NCI-H526 treated with DMSO at 0.1 percent for 48 hours (cell line): ENCODE measurements around the gene LIPI.
"Not testable (repeated sequence)": the region's sequence is repeated elsewhere in the genome, so short reads cannot be mapped to it uniquely, and the experiment has no call there.

ENCODE experiments used
- DNase-seq: peaks from one replicate; lab custom pipeline; 2025; lab: John Stamatoyannopoulos, UW

LIPI gene

DNA sequence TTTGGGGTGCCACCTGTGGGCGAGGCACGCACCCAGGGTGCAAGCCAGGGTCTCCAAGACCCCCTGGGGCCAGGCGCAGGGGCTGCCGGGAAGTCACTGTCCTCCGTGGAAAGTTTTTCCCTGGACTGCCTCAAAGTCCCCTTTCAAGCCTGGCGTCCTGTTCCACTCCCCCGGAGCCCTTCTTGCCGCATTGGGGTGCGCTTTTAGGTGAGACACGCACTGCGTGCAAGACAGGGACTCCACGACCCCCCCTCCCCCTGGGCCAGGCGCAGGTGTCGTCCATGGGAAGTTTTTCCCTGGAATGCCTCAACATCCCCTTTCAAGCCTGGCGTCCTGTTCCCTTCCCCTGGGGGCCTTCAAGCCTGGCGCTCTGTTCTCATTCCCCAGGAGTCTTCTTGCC lies 137.1 kb downstream of the LIPI start:
- DNase-seq: no peak

DNA sequence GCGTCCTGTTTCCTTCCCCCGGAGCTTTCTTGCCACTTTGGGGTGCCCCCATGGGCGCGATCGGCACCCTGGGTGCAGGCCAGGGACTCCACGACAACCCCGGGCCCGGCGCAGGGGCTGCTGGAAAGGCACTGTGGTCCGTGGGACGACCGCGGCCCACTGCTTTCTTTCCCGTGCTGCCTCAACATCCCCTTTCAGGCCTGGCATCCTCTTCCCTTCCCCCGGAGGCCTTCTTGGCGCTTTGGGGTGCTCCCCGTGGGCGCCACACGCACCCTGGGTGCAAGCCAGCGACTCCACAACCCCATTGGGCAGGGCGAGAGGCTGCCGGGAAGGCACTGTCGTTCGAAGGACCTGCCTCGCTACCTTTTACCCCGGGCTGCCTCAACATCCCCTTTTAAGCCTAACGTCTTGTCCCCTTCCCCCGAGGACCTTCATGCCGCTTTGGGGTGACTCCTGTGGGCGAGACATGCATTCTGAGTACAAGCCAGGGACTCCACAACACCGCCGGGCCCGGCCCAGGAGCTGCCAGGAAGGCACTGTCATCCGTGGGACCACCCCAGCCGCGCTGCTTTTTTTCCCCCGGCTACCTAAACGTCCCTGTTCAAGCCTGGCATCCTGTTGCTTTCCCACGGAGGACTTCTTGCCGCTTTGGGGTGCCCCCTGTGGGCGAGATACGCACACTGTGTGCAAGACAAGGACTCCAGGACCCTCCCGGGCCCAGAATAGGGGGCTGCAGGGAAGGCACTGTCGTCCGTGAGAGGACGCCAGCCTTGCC lies 137.8 kb downstream of the LIPI start:
- no peak for DNase-seq

DNA sequence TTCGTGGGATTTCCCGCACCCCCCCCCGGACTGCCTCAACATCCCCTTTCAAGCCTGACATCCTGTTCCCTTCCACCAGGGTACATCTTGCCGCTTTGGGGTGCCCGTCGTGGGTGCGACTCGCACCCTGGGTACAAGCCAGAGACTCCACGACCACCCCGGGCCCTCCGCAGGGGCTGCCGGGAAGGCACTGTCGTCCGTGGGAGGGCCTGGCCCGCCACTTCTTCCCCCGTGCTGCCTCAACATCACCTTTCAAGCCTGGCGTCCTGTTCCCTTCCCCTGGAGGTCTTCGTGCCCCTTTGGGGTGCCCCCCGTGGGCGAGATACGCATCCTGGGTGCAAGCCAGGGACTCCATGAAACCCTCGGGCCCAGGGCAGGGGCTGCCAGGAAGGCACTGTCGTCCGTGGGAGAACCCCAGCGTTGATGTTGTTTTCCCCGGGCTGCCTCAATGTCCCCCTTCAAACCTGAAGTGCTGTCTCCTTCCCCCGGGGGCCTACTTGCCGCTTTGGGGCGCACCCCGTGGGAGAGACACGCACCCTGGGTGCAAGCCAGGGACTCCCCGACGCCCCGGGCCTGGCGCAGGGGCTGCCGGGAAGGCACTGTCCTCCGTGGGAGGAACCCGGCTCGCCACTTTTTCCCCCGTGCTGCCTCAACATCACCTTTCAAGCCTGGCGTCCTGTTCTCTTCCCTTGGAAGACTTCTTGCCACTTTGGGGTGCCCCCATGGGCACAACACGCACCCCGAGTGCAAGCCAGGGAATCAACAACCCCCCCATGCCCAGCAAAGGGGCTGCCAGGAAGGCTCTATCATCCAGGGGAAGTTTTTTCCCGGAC lies 138.6 kb downstream of the LIPI start:
- no peak for DNase-seq

DNA sequence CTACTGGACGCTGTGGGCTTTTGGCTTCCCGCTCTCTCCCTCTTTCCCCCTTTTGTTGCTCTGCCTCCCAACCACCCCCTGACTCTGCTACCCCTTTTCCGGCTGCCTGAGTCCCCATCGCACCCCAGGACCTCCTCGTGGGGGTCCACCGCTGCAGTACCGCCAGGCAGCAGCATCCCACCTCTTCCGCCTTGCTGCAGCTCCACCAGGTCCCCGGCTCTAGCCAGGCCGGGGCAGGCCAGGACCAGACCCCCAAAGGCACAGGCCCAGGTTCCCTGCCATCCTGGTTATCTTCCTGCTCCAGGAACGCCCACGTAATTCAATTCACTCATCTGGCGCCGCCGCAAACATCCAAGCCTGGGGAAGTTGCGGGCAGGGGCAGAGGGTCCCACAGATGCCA lies 139.8 kb downstream of the LIPI start:
- no peak for DNase-seq

DNA sequence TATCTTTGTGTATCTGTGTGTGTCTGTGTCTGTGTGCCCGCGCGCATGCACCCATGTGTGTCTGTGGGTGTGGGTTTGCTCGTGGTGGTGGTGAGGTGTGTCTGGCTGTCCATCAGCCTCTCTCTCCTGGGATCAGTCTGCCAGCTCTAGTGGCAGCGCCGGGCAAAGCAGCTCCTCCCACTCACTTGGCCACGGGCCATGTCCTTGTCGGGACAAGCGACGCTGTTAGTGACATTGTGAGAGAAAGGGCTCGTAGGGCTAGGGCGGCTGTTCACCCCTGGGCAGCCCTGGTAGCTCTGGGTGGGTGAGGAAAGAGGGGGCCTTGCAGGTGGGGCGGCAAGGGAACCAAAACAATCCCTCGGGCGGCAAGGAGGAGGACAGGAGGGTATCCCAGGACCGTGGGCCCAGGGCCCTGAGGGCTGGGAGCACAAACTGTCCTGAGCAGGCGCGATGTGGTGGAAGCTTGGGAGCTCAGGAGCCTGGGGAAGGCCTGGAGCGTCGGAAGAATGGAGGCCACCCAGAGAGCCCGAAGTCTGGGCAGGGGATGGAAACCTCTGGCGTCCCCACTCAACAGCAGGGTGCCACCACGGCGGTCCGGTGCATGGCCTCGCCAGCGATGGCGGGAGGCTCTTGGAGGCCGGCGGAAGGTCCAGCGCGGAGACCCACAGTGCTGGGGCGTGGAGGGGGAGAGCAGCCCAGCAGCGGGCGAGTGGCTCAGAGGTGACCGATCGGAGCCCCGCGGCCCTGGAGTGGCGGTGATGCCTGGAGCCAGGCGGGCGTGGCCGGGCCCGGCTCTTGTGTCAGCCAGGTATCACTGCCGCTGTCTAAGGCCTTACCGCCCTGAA lies 140.5 kb downstream of the LIPI start:
- DNase-seq: no peak

DNA sequence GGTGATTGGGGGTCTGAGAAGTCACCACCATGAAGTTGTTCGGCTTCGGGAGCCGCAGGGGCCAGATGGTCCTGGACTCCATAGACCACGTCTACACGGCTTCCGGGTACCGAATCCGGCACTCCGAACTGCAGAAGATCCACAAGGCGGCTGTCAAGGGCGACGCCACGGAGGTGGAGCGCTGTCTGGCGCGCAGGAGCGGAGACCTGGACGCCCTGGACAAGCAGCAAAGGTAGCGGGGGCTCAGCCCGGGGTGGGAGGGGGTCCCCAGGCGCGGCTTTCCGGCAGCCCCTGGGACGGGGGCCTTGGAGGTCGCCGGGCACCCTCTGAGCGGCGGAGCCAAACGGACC lies 146.5 kb downstream of the LIPI start:
- DNase-seq: no peak

- not testable (repeated sequence) for DNase-seq
Measured at GRCh38 chr21:14063620-14064295, 147.0 kb downstream of the LIPI start.

DNA sequence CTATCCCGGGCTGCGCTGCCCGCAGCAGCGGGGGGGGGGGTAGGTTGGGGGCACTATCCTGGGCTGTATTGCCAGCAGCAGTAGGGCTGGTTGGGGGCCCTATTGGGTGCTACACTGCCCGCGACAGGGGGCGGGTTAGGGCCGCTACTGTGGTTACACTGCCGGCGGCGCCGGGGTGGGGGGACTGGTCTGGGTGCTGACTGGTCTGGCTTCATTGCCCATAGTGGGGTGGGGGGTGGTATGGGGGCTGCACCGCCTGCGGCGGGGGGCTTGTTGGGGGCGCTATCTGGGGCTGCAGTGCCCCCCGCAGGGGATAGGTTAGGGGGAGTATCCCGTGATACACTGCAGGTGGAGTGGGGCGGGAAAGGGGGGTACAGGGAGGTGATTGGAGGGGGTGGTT lies 148.1 kb downstream of the LIPI start:
- not testable (repeated sequence) for DNase-seq

- not testable (repeated sequence) for DNase-seq
Measured at GRCh38 chr21:14061820-14062219, 148.9 kb downstream of the LIPI start.

DNA sequence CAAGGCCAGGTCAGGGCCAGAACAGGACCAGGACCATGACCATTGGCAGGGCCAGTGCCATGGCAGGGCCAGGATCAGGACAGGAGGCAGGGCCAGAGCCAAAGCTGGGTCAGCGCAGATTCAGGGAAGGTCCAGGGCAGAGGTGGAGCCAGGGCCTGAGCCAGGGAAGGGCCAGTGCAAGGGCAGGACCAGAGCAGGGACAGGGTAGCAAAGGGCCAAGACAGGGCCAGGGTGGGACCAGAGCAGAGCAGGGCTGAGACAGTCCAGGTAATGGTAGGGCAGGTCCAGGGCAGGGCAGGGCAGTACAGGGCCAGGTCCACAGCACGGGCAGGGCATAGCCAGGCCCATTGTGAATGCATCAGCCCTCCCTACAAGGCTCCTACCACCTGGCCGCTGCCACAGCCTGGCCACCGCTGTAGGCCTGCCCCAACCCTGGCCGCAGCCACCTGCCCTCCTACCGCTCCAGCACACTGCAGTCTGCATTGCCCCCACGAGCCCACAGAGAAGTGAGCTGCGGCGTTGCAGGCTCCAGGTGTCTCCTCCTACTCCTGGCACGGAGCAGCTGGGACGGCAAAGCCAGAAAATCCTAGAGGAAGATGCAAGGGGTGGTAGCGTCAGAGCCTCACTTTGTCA lies 151.6 kb downstream of the LIPI start:
- not testable (repeated sequence) for DNase-seq
